Stimulated activated naive CD8-positive, alpha-beta T cell treated with anti-CD3 and anti-CD28 coated beads, Interleukin-15, Interleukin-2, amounts not matched to agents 100 ng/mL and 50 ng/mL, for 24 hours (primary cell): Measurements from ENCODE around the gene DAAM1.

Experiments used
- H3K27ac Mint-ChIP-seq: one replicate; pipeline ENCODE4 v1.8.0; 2021; ENCODE audit warnings: mild to moderate bottlenecking, mixed read lengths
- H3K27me3 Mint-ChIP-seq: one replicate; pipeline ENCODE4 v1.8.0; 2021; ENCODE audit warnings: mixed read lengths
- H3K36me3 Mint-ChIP-seq: one replicate; pipeline ENCODE4 v1.8.0; 2021; ENCODE audit warnings: low read depth, mixed read lengths
- H3K4me1 Mint-ChIP-seq: one replicate; pipeline ENCODE4 v1.8.0; 2021; ENCODE audit warnings: low read depth, mixed read lengths
- H3K4me3 Mint-ChIP-seq: one replicate; pipeline ENCODE4 v1.8.0; 2021; ENCODE audit warnings: mild to moderate bottlenecking, mixed read lengths
- H3K9me3 Mint-ChIP-seq: one replicate; pipeline ENCODE4 v1.8.0; 2021; ENCODE audit warnings: mixed read lengths

DAAM1 gene

GRCh38 chr14:59224341-59224740, 35.9 kb downstream of the DAAM1 start:
- Mint-ChIP-seq H3K4me3 (no peak overlapping the region), H3K4me1 (peaks cover 12% of the 10 kb centered on the region), H3K27ac (no peak overlapping the region), H3K36me3 (no peaks in the 10 kb centered on the region), H3K9me3 (no peaks in the 10 kb centered on the region), H3K27me3 (no peaks in the 10 kb centered on the region)

DNA sequence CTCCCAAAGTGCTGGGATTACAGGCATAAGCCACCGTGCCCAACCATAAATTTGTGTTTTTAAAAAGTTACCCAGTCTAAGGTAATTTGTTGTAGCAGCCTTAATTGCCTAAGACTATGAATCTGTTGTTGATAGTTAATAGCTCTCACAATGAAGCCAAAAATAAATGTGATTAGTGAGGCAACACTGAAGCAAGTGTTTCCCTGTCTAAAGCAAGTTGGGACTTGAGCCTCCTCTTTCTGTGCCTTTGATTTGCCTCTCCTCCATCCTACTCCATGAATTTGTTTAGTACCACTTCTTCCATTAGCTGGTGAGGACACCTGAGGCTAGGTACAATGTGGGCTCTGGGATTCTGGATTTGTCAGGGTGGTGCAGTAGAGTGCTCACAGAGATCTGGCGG, 36.8 kb downstream of the DAAM1 start:
- Mint-ChIP-seq H3K4me1 (peaks cover 21% of the 10 kb centered on the region), H3K4me3 (no peak overlapping the region), H3K9me3 (no peaks in the 10 kb centered on the region), H3K27ac (no peak overlapping the region), H3K36me3 (no peaks in the 10 kb centered on the region), H3K27me3 (no peaks in the 10 kb centered on the region)

GRCh38 chr14:59228421-59228820, 40.0 kb downstream of the DAAM1 start:
- Mint-ChIP-seq H3K27me3 (no peaks in the 10 kb centered on the region), H3K4me3 (no peak overlapping the region), H3K36me3 (no peaks in the 10 kb centered on the region), H3K9me3 (no peaks in the 10 kb centered on the region), H3K27ac (no peak overlapping the region), H3K4me1 (peaks cover 22% of the 10 kb centered on the region)

GRCh38 chr14:59229653-59230406, 41.4 kb downstream of the DAAM1 start:
- no peak overlapping the region for H3K27ac Mint-ChIP-seq
- H3K9me3 Mint-ChIP-seq: no peaks in the 10 kb centered on the region
- H3K27me3 Mint-ChIP-seq: no peaks in the 10 kb centered on the region
- H3K4me3 Mint-ChIP-seq: no peak overlapping the region
- no peaks in the 10 kb centered on the region for H3K36me3 Mint-ChIP-seq
- H3K4me1 Mint-ChIP-seq: peaks cover 22% of the 10 kb centered on the region

DNA sequence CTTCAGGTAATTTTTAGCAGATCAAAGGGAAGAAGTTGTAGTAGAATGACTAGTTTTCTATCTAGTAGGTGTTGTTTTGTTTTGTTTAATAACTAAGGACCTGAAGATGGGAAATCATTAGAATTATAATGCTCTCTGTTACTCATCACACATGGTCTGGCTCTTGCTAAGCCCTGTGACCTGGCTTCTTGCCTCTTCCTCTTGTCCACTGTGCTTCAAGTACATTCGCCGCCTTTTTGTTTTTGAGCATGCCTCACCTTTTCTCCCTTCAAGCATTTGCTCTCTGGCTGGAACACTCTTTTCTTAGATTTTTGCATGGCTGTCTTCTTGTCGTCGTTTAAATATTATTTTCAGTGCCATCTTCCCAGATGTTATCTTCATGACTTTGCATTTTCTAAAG, 47.7 kb downstream of the DAAM1 start:
- Mint-ChIP-seq H3K9me3 (no peaks in the 10 kb centered on the region), H3K27me3 (no peaks in the 10 kb centered on the region), H3K36me3 (no peaks in the 10 kb centered on the region), H3K4me3 (no peak overlapping the region), H3K4me1 (peaks cover 9% of the 10 kb centered on the region), H3K27ac (no peak overlapping the region)

DNA sequence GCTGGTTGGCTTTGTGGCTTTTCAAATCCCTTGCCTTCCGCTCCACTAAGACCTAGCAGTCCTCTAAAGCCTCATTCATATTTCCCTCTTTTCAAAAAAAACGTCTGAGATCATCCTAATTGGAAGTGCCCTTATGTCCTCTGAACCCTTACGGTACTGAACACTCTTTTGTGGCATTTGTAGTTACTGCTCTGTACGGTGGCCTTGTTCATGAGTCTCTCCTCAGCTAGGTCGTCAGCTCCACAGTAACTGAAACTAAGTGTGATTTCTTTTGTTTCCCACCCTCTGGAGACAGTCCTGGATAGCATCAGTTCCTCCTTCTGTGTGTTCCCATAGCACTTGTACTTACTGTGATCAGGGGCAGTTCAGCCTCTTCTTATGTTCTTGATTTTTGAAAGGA, 49.7 kb downstream of the DAAM1 start:
- Mint-ChIP-seq H3K36me3 (no peaks in the 10 kb centered on the region), H3K9me3 (no peaks in the 10 kb centered on the region), H3K27ac (no peak overlapping the region), H3K4me1 (peaks cover 9% of the 10 kb centered on the region), H3K27me3 (no peaks in the 10 kb centered on the region), H3K4me3 (no peak overlapping the region)

GRCh38 chr14:59239022-59239421, 50.6 kb downstream of the DAAM1 start:
- Mint-ChIP-seq H3K4me3 (no peak overlapping the region), H3K9me3 (no peaks in the 10 kb centered on the region), H3K4me1 (peaks cover 9% of the 10 kb centered on the region), H3K27ac (no peak overlapping the region), H3K27me3 (no peaks in the 10 kb centered on the region), H3K36me3 (no peaks in the 10 kb centered on the region)

DNA sequence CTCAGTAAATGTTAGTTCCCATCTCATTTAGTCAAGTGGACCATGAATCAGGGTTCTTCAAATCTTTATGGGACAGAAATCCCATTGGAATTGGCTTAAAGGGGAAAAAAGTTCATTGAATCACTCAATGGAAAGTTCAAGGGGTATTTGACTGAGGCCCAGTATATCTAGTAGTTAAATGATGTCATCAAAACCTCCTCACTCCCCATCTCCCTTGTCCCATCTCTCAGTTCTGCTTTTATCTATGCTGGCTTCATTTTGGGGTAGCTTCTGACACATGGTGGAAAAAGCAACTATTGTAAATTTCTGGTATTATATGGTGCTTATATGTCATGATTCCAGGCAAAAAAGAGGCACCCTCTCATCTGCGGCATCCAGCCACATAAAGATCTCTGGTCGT, 51.9 kb downstream of the DAAM1 start:
- Mint-ChIP-seq H3K36me3 (no peaks in the 10 kb centered on the region), H3K27ac (no peak overlapping the region), H3K9me3 (no peaks in the 10 kb centered on the region), H3K27me3 (no peaks in the 10 kb centered on the region), H3K4me3 (no peak overlapping the region), H3K4me1 (peaks cover 17% of the 10 kb centered on the region)

DNA sequence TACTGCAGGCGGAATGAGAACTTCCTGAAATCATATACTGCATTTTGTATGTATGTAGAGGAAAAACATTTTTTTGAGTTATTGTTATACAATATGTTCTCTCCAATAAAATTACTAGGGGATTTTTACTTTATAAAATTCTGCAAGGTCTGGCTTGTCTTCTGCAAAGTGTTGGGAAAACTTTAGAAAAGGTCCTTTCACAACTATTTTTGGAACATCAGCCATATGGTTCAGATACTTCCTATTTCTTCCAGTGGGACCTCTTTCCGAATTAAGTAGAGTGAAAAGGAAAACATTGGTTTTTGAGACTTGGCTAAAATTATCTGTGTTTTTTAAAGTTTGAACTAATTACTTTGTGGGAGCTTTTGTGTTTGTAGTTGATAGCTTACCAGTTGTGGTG, 52.7 kb downstream of the DAAM1 start:
- H3K4me3 Mint-ChIP-seq: no peak overlapping the region

DNA sequence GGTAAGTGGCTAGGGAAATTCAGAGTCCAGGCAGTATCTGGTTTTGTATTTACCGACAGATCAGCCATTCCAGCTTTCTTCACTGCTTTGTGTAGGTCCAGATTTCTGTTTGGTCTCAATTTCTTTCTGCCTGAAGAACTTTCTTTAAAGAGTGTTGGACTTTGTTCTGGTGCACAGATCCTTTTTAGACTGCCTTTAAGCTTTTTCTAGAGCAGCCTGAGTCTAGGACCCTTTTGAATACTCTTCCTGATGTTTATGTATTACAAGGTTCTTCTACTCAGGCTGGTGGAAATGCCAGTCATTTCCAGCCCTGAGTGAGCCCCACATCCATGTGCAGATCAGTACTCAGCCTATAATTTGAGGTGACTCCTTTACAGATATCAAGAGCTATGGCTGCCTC, 54.7 kb downstream of the DAAM1 start:
- Mint-ChIP-seq H3K36me3 (no peaks in the 10 kb centered on the region), H3K4me3 (no peak overlapping the region), H3K4me1 (peaks cover 31% of the 10 kb centered on the region), H3K27me3 (no peaks in the 10 kb centered on the region), H3K27ac (no peak overlapping the region), H3K9me3 (no peaks in the 10 kb centered on the region)

More for the DNA sequence above, 52.7 kb downstream of the DAAM1 start:
- H3K27me3 Mint-ChIP-seq: no peaks in the 10 kb centered on the region
- no peak overlapping the region for H3K27ac Mint-ChIP-seq
- H3K36me3 Mint-ChIP-seq: no peaks in the 10 kb centered on the region
- no peaks in the 10 kb centered on the region for H3K9me3 Mint-ChIP-seq
- H3K4me1 Mint-ChIP-seq: peaks cover 24% of the 10 kb centered on the region

DNA sequence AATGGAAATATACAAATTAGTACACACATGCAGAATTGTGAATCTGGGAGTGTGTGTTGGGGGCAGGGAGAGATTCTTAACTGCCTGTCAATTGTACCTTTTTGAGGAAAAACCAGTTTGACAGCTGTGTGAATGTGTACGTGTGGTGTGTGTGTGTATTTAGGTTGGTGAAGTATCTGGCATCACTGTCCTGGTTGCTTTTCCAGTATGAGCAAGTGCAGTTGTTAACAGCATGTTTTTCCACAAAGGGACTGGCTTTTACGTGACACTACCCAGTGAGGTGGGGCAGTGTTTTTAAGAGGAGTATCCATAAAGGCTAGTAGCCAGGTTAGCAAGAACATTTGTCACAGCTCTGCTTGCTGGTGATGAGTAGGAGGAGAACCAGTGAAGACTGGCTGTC, 56.1 kb downstream of the DAAM1 start:
- no peaks in the 10 kb centered on the region for H3K27me3 Mint-ChIP-seq
- H3K4me1 Mint-ChIP-seq: peaks cover 31% of the 10 kb centered on the region
- H3K36me3 Mint-ChIP-seq: no peaks in the 10 kb centered on the region
- H3K4me3 Mint-ChIP-seq: no peak overlapping the region
- no peaks in the 10 kb centered on the region for H3K9me3 Mint-ChIP-seq
- H3K27ac Mint-ChIP-seq: no peak overlapping the region

DNA sequence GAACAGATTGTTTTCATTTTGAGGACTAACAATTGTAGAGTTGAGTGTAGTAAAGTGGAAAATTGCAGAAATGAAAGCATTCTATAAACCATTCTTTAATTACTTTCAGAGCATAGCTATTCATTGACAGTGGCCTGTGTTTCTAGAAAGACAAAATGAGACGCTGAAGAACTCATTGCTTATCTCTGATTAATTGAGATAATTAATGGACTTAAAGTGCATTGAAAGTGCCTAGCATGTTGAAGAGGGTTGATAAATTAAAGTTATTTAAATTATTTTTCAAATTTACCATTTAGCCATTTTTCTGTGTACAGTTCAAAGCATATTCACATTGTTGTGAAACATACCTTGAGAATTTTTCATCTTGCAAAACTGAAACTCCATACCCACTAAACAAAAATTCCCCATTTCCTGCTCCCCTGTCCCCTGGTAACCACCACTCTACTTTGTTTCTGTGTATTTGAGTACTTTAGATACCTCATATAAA, 57.4 kb downstream of the DAAM1 start:
- Mint-ChIP-seq H3K27me3 (no peaks in the 10 kb centered on the region), H3K36me3 (no peaks in the 10 kb centered on the region), H3K9me3 (no peaks in the 10 kb centered on the region), H3K27ac (no peak overlapping the region), H3K4me1 (peaks cover 23% of the 10 kb centered on the region), H3K4me3 (no peak overlapping the region)

- no peak overlapping the region for H3K4me3 Mint-ChIP-seq
- peaks cover 21% of the 10 kb centered on the region for H3K4me1 Mint-ChIP-seq
- H3K36me3 Mint-ChIP-seq: no peaks in the 10 kb centered on the region
- no peaks in the 10 kb centered on the region for H3K9me3 Mint-ChIP-seq
- no peaks in the 10 kb centered on the region for H3K27me3 Mint-ChIP-seq
- no peak overlapping the region for H3K27ac Mint-ChIP-seq
These were observed 58.1 kb downstream of the DAAM1 start for GRCh38 chr14:59246566-59246965.

DNA sequence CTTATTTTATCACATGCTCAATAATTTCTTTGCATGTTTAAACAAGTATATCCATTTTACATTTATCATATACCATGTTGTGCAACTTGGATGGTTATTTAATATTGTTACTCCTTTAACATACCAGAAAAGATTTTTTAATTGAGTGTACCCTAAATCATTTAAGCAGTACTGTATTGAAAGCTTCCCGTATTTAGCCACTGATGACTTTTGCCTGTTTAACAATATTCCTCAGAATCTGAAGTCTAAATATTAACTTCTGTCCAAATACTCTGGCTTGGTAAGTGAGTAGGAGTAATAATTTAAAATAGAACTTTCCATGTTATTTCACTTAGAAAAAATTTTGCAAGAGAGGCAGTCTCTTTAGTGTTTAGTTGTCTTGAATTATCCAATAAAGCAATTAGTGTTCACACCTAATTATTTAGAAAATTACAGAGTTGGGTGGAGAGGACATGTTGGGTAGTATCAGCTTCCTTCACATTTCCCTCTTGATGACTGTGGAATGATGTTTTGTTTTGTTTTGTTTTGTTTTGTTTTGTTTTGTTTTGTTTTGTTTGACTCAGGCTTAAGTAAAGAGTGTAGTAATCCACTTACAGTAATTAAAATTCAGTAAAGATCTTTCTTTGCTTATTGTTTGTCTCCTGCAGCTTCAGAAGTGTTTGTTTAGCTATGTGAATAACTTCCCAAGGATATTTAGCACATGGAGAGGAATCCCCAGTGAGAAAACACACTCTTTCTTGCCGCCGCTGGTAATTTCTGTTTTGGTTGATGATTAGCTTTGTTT, 59.5 kb downstream of the DAAM1 start:
- Mint-ChIP-seq H3K4me1 (peaks cover 21% of the 10 kb centered on the region), H3K9me3 (no peaks in the 10 kb centered on the region), H3K36me3 (no peaks in the 10 kb centered on the region), H3K4me3 (no peak overlapping the region), H3K27me3 (no peaks in the 10 kb centered on the region), H3K27ac (no peak overlapping the region)

DNA sequence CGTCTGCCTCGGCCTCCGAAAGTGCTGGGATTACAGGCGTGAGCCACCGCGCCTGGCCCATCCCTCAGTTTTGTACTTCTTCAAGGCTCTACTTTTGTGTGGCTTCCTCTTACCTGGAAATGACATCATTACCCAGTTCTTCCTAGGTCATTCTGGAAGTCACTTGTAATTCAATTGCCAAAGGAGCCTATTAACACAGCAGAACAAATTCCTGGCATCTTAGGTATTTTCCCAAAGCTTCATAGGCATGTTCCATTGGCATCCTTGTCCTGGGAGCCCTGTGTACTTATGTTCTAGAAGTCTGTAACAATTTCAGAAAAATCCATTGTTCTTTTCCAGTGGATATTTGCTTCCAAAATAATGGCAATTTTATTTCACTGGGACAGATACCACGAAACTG, 60.6 kb downstream of the DAAM1 start:
- no peaks in the 10 kb centered on the region for H3K9me3 Mint-ChIP-seq
- no peaks in the 10 kb centered on the region for H3K27me3 Mint-ChIP-seq
- no peak overlapping the region for H3K4me3 Mint-ChIP-seq
- H3K36me3 Mint-ChIP-seq: no peaks in the 10 kb centered on the region
- peaks cover 21% of the 10 kb centered on the region for H3K4me1 Mint-ChIP-seq
- no peak overlapping the region for H3K27ac Mint-ChIP-seq
